Small intestine (tissue), 7 donors: ENCODE measurements around the gene GLT8D2. TPM values are rescaled to one million over a fixed set of nuclear protein-coding genes. Genes with fewer than 3 reads are reported as not detected.
A peak's percentile ranks its signal among the peaks of the same experiment; 100 is the strongest.

Experiments used
- DNase-seq, 2 donors: peaks; one replicate each; pipeline versions ENCODE4 v3.0.0 to v3.0.0-alpha.2; 2013
- FAIRE-seq: peaks from 2 replicates; lab custom pipeline; 2012; peaks lifted over from hg19 to GRCh38; lab: Jason Lieb, UNC
- H3K27ac ChIP-seq, 3 donors: one replicate each; pipeline ENCODE4 v1.5.1; 2013; ENCODE audit warnings: low read length in 2 of 3, mild to moderate bottlenecking in 2 of 3, control low read depth in 1 of 3, inconsistent platforms in 1 of 3, low read depth in 1 of 3, moderate library complexity in 1 of 3
- H3K27me3 ChIP-seq, 3 donors: one replicate each; pipeline ENCODE4 v1.6.1; 2013; ENCODE audit warnings: low read length in 3 of 3, inconsistent platforms in 1 of 3; ENCODE audit not compliant: control insufficient read depth in 3 of 3, insufficient read depth in 3 of 3
- H3K36me3 ChIP-seq, 3 donors: one replicate each; pipeline ENCODE4 v1.6.1; 2013; ENCODE audit warnings: low read length in 3 of 3, inconsistent platforms in 1 of 3, low read depth in 1 of 3, mild to moderate bottlenecking in 1 of 3, moderate library complexity in 1 of 3; ENCODE audit not compliant: control insufficient read depth in 3 of 3, insufficient read depth in 2 of 3
- H3K4me1 ChIP-seq, 3 donors: one replicate each; pipeline ENCODE4 v1.6.1; 2013; ENCODE audit warnings: low read length in 2 of 3, inconsistent platforms in 1 of 3, low read depth in 1 of 3, mild to moderate bottlenecking in 1 of 3, moderate library complexity in 1 of 3; ENCODE audit not compliant: control insufficient read depth in 3 of 3, insufficient read depth in 2 of 3
- H3K4me3 ChIP-seq, 3 donors: one replicate each; pipeline ENCODE4 v1.5.1; 2013; ENCODE audit warnings: low read length in 3 of 3, control low read depth in 1 of 3, inconsistent platforms in 1 of 3, low read depth in 1 of 3, mild to moderate bottlenecking in 1 of 3, moderate library complexity in 1 of 3
- H3K9me3 ChIP-seq, 2 donors: one replicate each; pipeline ENCODE4 v1.6.1; 2013; ENCODE audit warnings: low read depth in 1 of 2, low read length in 1 of 2; ENCODE audit not compliant: control insufficient read depth in 2 of 2, insufficient read depth in 1 of 2
- WGBS, 3 donors: extraction: QIAGEN DNeasy Blood & Tissue Kit; methylation state at CpG; one replicate each; pipeline ENCODE4 v1.1.7; 2013; 5-methylcytosine and 5-hydroxymethylcytosine counted together
- polyA plus RNA-seq, 4 donors: library from polyadenylated mRNA; stranded (reverse) in 3 of 4; unstranded in 1 of 4; fragments of 200-250 nt in 3 of 4; fragments of 120-200 nt in 1 of 4; gene quantifications; one replicate each; pipeline versions ENCODE4 v1.2.1 to v1.2.3, GENCODE V29; 2013
- donor health status: healthy with polysubstance abuse.
- donor health status: control.
- donor health status: control.
- donor health status: Bipolar disorder and iron deficiency.
- donor health status: healthy.

GLT8D2 gene
- polyA plus RNA-seq, 4 donors = 0.54 to 10.9 (median 5.2) TPM; not detected in 1

GRCh38 chr12:103996595-103996994, 53.4 kb downstream of the GLT8D2 start:
- Histone ChIP-seq H3K4me3 (no peak overlapping the region), H3K36me3 (peaks cover 0 to 2% (median 0%) of the 10 kb centered on the region in 3 donors), H3K4me1 (no peaks in the 10 kb centered on the region), H3K9me3 (no peaks in the 10 kb centered on the region), H3K27me3 (peaks cover 0 to 3% (median 0%) of the 10 kb centered on the region in 3 donors), H3K27ac (no peak overlapping the region)
- no peak for FAIRE-seq
- DNase-seq = no peak
- 56 to 85% (median 60%) methylated on average over 5 of the region's 5 CpGs for WGBS, 3 donors

- Histone ChIP-seq H3K4me1 (no peaks in the 10 kb centered on the region), H3K27me3 (peaks cover 0 to 3% (median 0%) of the 10 kb centered on the region in 3 donors), H3K4me3 (no peak overlapping the region), H3K9me3 (no peaks in the 10 kb centered on the region), H3K36me3 (peaks cover 1 to 2% (median 2%) of the 10 kb centered on the region in 3 donors), H3K27ac (peak overlapping the region in 1 of 3 donors; percentile 32)
- 78 to 85% (median 82%) methylated on average over 4 of the region's 4 CpGs for WGBS, 3 donors
- FAIRE-seq (no peak), DNase-seq (no peak)
Measured at GRCh38 chr12:103994235-103994634, 55.8 kb downstream of the GLT8D2 start.

- no peaks in the 10 kb centered on the region for H3K27me3 ChIP-seq
- DNase-seq (no peak), FAIRE-seq (no peak)
- H3K36me3 ChIP-seq = peaks cover 12 to 21% (median 17%) of the 10 kb centered on the region in 3 donors
- H3K27ac ChIP-seq = no peak overlapping the region
- no peaks in the 10 kb centered on the region for H3K4me1 ChIP-seq
- no peaks in the 10 kb centered on the region for H3K9me3 ChIP-seq
- 83 to 96% (median 93%) methylated on average over 2 of the region's 2 CpGs for WGBS, 3 donors
- H3K4me3 ChIP-seq = no peak overlapping the region
Measured at GRCh38 chr12:103986829-103987228, 63.2 kb downstream of the GLT8D2 start.

GRCh38 chr12:103978384-103978982, 71.5 kb downstream of the GLT8D2 start:
- 83 to 93% (median 89%) methylated on average over 4 of the region's 4 CpGs for WGBS, 3 donors
- no peak for FAIRE-seq

GRCh38 chr12:103975368-103975767, 74.6 kb downstream of the GLT8D2 start:
- no peaks in the 10 kb centered on the region for H3K27me3 ChIP-seq
- WGBS, 3 donors = 77 to 86% (median 83%) methylated on average over 2 of the region's 2 CpGs
- H3K4me3 ChIP-seq = no peak overlapping the region
- peaks cover 7 to 33% (median 7%) of the 10 kb centered on the region in 3 donors for H3K36me3 ChIP-seq
- DNase-seq (no peak), FAIRE-seq (no peak)
- no peak overlapping the region for H3K27ac ChIP-seq
- H3K4me1 ChIP-seq = peaks cover 0 to 3% (median 0%) of the 10 kb centered on the region in 3 donors
- H3K9me3 ChIP-seq = no peaks in the 10 kb centered on the region

More at GRCh38 chr12:103978384-103978982, 71.5 kb downstream of the GLT8D2 start:
- peaks cover 0 to 3% (median 0%) of the 10 kb centered on the region in 3 donors for H3K4me1 ChIP-seq
- peaks cover 11 to 41% (median 15%) of the 10 kb centered on the region in 3 donors for H3K36me3 ChIP-seq
- DNase-seq = no peak
- no peak overlapping the region for H3K27ac ChIP-seq
- H3K4me3 ChIP-seq = no peak overlapping the region
- H3K27me3 ChIP-seq = no peaks in the 10 kb centered on the region
- H3K9me3 ChIP-seq = no peaks in the 10 kb centered on the region

GRCh38 chr12:103973909-103974308, 76.1 kb downstream of the GLT8D2 start:
- Histone ChIP-seq H3K27ac (no peak overlapping the region), H3K4me3 (no peak overlapping the region), H3K27me3 (no peaks in the 10 kb centered on the region), H3K36me3 (peaks cover 2 to 34% (median 4%) of the 10 kb centered on the region in 3 donors), H3K9me3 (no peaks in the 10 kb centered on the region), H3K4me1 (peaks cover 0 to 5% (median 0%) of the 10 kb centered on the region in 3 donors)
- WGBS, 3 donors = 72% methylated on average over 2 of the region's 2 CpGs
- FAIRE-seq (no peak), DNase-seq (no peak)

GRCh38 chr12:103969391-103969790, 80.6 kb downstream of the GLT8D2 start:
- no peak for FAIRE-seq
- 55 to 73% (median 57%) methylated on average over 2 of the region's 2 CpGs for WGBS, 3 donors
- Histone ChIP-seq H3K36me3 (peaks cover 2 to 18% (median 4%) of the 10 kb centered on the region in 3 donors), H3K27ac (no peak overlapping the region), H3K4me1 (peaks cover 0 to 12% (median 4%) of the 10 kb centered on the region in 3 donors), H3K9me3 (no peaks in the 10 kb centered on the region), H3K27me3 (no peaks in the 10 kb centered on the region), H3K4me3 (no peak overlapping the region)
- DNase-seq = no peak

- Histone ChIP-seq H3K9me3 (no peaks in the 10 kb centered on the region), H3K27me3 (no peaks in the 10 kb centered on the region), H3K36me3 (peaks cover 0 to 7% (median 4%) of the 10 kb centered on the region in 3 donors), H3K4me1 (peaks cover 0 to 9% (median 7%) of the 10 kb centered on the region in 3 donors), H3K4me3 (peak overlapping the region in 2 of 3 donors; percentile 69 to 77), H3K27ac (peak overlapping the region in 2 of 3 donors; percentile 95 to 97)
- 0 to 26% (median 7%) methylated on average over 1 of the region's 1 CpG for WGBS, 3 donors
- FAIRE-seq (no peak), DNase-seq (no peak)
Measured at GRCh38 chr12:103966736-103967135, 83.3 kb downstream of the GLT8D2 start.
